WTC11 (cell line): ENCODE results near the gene IQSEC1. TPM values are rescaled to one million over a fixed set of nuclear protein-coding genes. Genes with fewer than 3 reads are reported as not detected.

Source experiments
- ATAC-seq: fragments of 200-7000 bp; cut with Tn5 transposase; 2 replicates; pipeline ENCODE4 v1.10.0; 2021; ENCODE audit warnings: mild to moderate bottlenecking, moderate library complexity
- CTCF ChIA-PET: fragments of 300-600 bp; sonication (Branson Sonifier 250); formaldehyde crosslinking; loops from one replicate; lab custom pipeline; 2021; ENCODE audit warnings: antibody characterized with exemption; lab: Charles Lee
- POLR2A ChIA-PET: fragments of 350-600 bp; sonication (Branson Sonifier 250); formaldehyde crosslinking; loops from one replicate; lab custom pipeline; 2021; ENCODE audit warnings: antibody characterized with exemption; lab: Charles Lee
- DNase-seq: peaks from one replicate; pipeline ENCODE4 v3.0.0; 2021; ENCODE audit warnings: low spot score
- H3K27ac Mint-ChIP-seq: 2 replicates; pipeline ENCODE4 v1.8.0; 2021; ENCODE audit warnings: mixed read lengths
- H3K27me3 Mint-ChIP-seq: 2 replicates; pipeline ENCODE4 v1.8.0; 2021; ENCODE audit warnings: low read depth, mild to moderate bottlenecking, moderate library complexity, mixed read lengths
- H3K36me3 Mint-ChIP-seq: 2 replicates; pipeline ENCODE4 v1.8.0; 2021; ENCODE audit warnings: mixed read lengths
- H3K4me1 Mint-ChIP-seq: 2 replicates; pipeline ENCODE4 v1.8.0; 2022; ENCODE audit warnings: mixed read lengths
- H3K4me3 Mint-ChIP-seq: 2 replicates; pipeline ENCODE4 v1.8.0; 2021; ENCODE audit warnings: mild to moderate bottlenecking, moderate library complexity, mixed read lengths
- H3K9me3 Mint-ChIP-seq: 2 replicates; pipeline ENCODE4 v1.8.0; 2021; ENCODE audit warnings: mixed read lengths
- ARID4B ChIP-seq: sonication (generic); formaldehyde crosslinking; IDR thresholded peaks from 2 replicates; pipeline ENCODE4 v1.8.0; 2023; ENCODE audit warnings: missing genetic modification reagents, mild to moderate bottlenecking, borderline replicate concordance
- E2F1 ChIP-seq: sonication (generic); formaldehyde crosslinking; IDR thresholded peaks from 2 replicates; pipeline ENCODE4 v1.8.0; 2022; ENCODE audit warnings: mild to moderate bottlenecking, missing genetic modification reagents
- ERG ChIP-seq: fragments of 250-450 bp; sonication (Bioruptor Pico); IDR thresholded peaks from 2 replicates; pipeline ENCODE4 v1.8.0; 2021; ENCODE audit warnings: mild to moderate bottlenecking
- GABPB1 ChIP-seq: sonication (generic); formaldehyde crosslinking; IDR thresholded peaks from 2 replicates; pipeline ENCODE4 v1.8.1; 2023; ENCODE audit warnings: mild to moderate bottlenecking, missing genetic modification reagents
- JAZF1 ChIP-seq: fragments of 250-450 bp; sonication (Bioruptor Pico); IDR thresholded peaks from 2 replicates; pipeline ENCODE4 v1.9.0; 2021; ENCODE audit warnings: moderate library complexity, mild to moderate bottlenecking, inconsistent platforms
- MYBL2 ChIP-seq: sonication (generic); formaldehyde crosslinking; IDR thresholded peaks from 2 replicates; pipeline ENCODE4 v1.8.1; 2023; ENCODE audit warnings: mild to moderate bottlenecking, moderate library complexity, missing genetic modification reagents
- NR3C1 ChIP-seq: sonication (generic); formaldehyde crosslinking; conservative IDR thresholded peaks from 2 replicates; pipeline ENCODE4 v1.8.1; 2023; ENCODE audit warnings: low read depth, mild to moderate bottlenecking, missing genetic modification reagents
- STAT6 ChIP-seq: sonication (generic); formaldehyde crosslinking; conservative IDR thresholded peaks from 2 replicates; pipeline ENCODE4 v1.8.1; 2023; ENCODE audit warnings: mild to moderate bottlenecking, low read depth, missing genetic modification reagents, moderate library complexity
- TEAD4 ChIP-seq: sonication (generic); formaldehyde crosslinking; IDR thresholded peaks from 2 replicates; pipeline ENCODE4 v1.8.0; 2022; ENCODE audit warnings: mild to moderate bottlenecking, missing genetic modification reagents
- TP53 ChIP-seq: sonication (generic); formaldehyde crosslinking; IDR thresholded peaks from 2 replicates; pipeline ENCODE4 v1.8.1; 2023; ENCODE audit warnings: mild to moderate bottlenecking, missing genetic modification reagents
- USF2 ChIP-seq: sonication (generic); formaldehyde crosslinking; IDR thresholded peaks from 2 replicates; pipeline ENCODE4 v1.8.1; 2023; ENCODE audit warnings: mild to moderate bottlenecking, missing genetic modification reagents, moderate library complexity
- ZBTB43 ChIP-seq: sonication (generic); formaldehyde crosslinking; IDR thresholded peaks from 2 replicates; pipeline ENCODE4 v1.8.1; 2023; ENCODE audit warnings: mild to moderate bottlenecking, missing genetic modification reagents
- ZNF281 ChIP-seq: sonication (generic); formaldehyde crosslinking; IDR thresholded peaks from 2 replicates; pipeline ENCODE4 v1.8.0; 2023; ENCODE audit warnings: mild to moderate bottlenecking, missing genetic modification reagents
- ZNF512 ChIP-seq: sonication (generic); formaldehyde crosslinking; IDR thresholded peaks from 2 replicates; pipeline ENCODE4 v1.8.1; 2022; ENCODE audit warnings: missing genetic modification reagents, borderline replicate concordance
- total RNA-seq: library from RNA; stranded (reverse); gene quantifications from 3 replicates; pipeline ENCODE4 v1.2.3, GENCODE V29; 2021

Gene IQSEC1
- total RNA-seq, 1 experiment from 2014 or later = 35.0 TPM

GRCh38 chr3:12890610-12891390, 182.4 kb downstream of the IQSEC1 start (continued):
- no peak for TF ChIP-seq E2F1 (CRISPR knock-in tag)
- no peak for TF ChIP-seq TP53
- no peak for TF ChIP-seq ZNF281 (CRISPR knock-in tag)

- peaks cover 10% of the 10 kb centered on the region for H3K4me1 Mint-ChIP-seq
- no peak for ATAC-seq
- H3K36me3 Mint-ChIP-seq = no peaks in the 10 kb centered on the region
- H3K4me3 Mint-ChIP-seq = no peak overlapping the region
- H3K27me3 Mint-ChIP-seq = peaks cover 65% of the 10 kb centered on the region
- H3K9me3 Mint-ChIP-seq = peaks cover 4% of the 10 kb centered on the region
- DNase-seq = no peak
- CTCF ChIA-PET = interaction anchor here (1.0 to 2.7 kb wide), 6 partner anchors 9 to 98 kb away, joined by 3 to 15 read pairs (median 4); no protein-coding TSS in a partner anchor
- POLR2A ChIA-PET = no interaction called here
- no peak overlapping the region for H3K27ac Mint-ChIP-seq
- TF ChIP-seq ZBTB43 (CRISPR knock-in tag) (no peak), ERG (no peak), ARID4B (CRISPR knock-in tag) (no peak), STAT6 (CRISPR knock-in tag) (no peak), ZNF512 (CRISPR knock-in tag) (no peak), TEAD4 (no peak), ZNF281 (CRISPR knock-in tag) (no peak), GABPB1 (CRISPR knock-in tag) (no peak), NR3C1 (CRISPR knock-in tag) (no peak), MYBL2 (CRISPR knock-in tag) (no peak), JAZF1 (no peak), USF2 (CRISPR knock-in tag) (no peak)
These were observed 186.5 kb downstream of the IQSEC1 start for GRCh38 chr3:12886736-12887135.
